Endometrial microvascular endothelial cells (primary cell): ENCODE results near the gene ERCC6. TPM values are rescaled to one million over a fixed set of nuclear protein-coding genes. Genes with fewer than 3 reads are reported as not detected.

Source experiments
- in situ Hi-C: cut with HindIII; loops from 2 replicates; pipeline ENCODE4 v1.10.0; 2017; ENCODE audit warnings: low sequenced_read_pairs, low pct_unique_long_range_greater_than_20kb; ENCODE audit errors: inconsistent ontology term
- total RNA-seq: library from RNA; depleted of rRNA; stranded (reverse); fragments of >200 nt; gene quantifications from one replicate; pipeline ENCODE4 v1.2.3, GENCODE V29; 2015; ENCODE audit errors: inconsistent ontology term

The ERCC6 gene
- total RNA-seq, 1 donor from 2014 or later: 11.2 TPM

DNA sequence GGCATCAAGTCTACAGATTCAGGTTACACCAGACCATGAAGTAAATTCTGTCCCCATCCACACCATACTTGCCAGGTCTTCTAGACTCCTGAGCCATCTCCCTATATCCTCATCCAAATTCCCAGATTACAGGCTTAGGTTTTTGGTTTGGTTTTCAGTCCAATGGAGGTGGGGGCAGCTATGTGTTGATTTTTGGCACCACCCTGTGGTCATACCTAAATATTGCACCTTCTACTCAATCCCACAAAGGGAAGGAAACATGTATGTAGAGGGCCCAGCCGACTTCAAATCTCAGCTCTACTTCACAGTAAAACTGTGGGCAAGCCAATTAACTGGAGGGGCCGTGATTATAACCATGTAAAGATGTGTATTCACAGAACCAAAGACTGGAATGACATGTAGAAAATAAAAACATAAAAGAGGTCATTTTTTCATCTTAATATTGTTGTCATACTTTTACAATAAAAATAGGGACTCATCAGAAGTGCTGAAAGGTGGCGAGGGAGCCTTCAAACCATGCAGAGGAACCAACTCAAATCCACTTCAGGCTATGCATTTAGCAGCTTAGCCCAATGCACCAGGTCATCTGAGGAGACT, 19.8 kb downstream of the ERCC6 start:
- in situ Hi-C loops: no loop called here

DNA sequence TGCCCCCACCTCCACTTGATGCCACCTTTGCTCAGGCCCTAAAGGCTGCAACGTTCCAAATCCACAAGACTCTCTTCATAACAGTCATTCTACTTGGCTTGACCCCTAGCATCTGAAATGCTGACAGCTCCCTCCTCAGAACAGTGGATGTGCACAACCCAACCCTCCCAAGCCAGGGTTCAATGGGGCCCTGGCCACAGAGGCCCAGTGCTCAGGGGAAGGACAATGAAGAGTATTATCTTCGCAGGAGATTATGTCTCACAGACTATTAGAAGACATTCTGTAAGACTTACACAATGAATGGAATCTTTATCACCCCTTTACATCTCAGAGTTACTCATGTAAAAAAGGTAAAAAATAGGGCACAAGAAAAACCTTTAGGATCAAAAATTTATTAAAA, 20.4 kb downstream of the ERCC6 start:
- in situ Hi-C loops: no loop called here

DNA sequence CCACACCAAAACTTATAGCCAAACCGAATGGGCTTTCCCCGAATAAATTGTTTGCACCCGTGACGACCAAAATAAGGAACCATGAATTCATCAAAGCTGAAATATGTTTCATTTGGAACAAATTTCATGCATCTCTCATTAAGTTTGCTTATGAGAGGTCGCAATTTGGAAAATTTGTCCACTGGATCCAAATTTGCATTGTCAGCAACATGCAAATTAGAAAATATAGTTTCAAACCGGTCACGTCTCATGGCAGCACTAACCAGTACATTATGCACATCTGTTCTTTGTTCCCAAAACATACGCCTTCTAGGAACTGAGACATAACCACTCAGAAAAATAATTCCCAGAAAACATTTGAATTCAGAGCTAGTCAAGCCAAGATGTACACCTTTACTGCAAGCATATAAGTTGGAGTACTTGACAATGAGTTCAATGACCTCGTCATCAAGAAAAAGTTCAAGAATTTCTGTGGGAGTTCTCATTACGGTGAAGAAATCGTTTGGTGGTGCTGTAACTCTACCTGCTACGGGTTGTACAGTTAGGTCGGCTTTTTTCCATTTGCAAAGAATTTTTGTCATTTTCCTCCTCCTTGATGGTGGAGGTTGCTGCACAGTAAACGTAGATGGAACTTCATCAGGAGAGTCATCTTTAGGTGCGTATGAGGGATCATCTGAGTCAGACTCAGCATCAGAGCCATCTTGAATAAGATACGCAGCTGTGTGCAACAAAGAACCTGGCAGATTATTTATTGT, 22.5 kb downstream of the ERCC6 start:
- in situ Hi-C loops: no loop called here

DNA sequence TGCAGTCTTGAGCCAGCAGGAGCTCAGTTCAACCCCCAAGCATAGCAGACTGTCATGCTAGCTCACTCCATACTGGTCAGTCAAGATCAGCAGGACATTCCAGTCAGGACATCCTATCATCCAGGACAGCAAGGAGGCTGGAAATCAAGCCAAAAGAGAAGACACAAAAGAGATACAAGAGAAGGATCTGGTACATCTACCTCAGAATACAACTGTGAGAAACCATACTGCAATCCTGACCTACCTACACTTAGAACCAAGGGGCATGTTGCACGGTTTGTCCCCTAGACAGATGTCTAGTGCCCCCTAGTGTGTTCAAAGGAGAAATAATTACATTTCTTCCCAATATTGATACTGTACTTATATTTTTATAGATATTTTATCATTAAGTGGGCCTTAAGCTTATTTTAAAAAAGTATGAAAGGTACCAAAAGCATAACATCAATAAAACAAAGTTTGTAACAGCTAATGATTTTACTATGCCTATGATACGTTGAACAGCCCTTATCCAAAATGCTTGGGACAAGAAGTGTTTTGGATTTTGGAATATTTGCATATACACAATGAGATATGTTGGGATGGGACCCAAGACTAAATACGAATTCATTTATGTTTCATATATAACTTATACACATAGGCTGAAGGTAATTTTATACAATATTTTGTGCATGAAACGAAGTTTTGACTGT, 26.7 kb downstream of the ERCC6 start:
- in situ Hi-C loops: no loop called here

DNA sequence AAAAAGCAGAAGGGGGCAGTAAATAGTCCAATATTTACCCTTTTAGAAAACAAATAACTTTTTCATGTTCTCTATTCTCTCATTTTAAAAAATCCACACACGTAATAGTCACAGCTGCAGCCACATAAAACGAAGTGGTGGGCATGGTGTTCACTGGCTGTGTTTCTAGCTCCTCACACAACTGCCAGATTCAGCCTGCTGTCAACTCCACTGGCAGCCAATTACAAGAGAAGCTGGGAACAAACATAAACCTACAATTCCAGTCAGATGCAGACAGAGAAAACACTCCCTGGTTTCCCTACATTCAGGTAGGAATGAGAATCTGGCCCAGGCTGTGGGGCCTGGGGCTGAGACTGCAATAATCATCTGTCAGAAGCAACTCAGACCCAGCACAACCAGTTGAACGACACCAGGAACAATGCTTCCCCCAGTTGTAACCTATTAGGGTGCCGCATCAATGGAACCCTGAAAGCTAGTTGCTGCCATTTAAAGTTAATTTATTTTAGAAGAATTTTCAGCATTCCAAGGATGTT, 29.1 kb downstream of the ERCC6 start:
- in situ Hi-C loops: no loop called here

DNA sequence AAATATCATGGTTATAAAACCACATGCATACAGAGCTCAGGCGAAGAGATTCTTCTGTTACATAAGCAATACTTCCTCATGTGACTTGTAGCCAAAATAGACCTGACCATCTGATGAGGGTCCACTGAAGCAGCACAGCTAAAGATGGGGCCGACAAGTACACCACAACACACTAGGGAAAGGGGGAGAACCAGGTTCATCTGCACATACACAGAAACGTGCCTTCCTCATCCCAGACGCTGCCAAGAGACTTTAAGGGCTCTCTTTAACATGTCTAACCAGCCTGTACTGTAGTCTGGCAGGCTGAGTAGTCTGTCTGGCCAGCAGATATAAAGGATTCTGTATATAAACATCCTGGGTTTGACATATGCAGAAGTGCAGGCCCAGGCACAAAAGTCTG, 30.3 kb downstream of the ERCC6 start:
- in situ Hi-C loops: no loop called here

DNA sequence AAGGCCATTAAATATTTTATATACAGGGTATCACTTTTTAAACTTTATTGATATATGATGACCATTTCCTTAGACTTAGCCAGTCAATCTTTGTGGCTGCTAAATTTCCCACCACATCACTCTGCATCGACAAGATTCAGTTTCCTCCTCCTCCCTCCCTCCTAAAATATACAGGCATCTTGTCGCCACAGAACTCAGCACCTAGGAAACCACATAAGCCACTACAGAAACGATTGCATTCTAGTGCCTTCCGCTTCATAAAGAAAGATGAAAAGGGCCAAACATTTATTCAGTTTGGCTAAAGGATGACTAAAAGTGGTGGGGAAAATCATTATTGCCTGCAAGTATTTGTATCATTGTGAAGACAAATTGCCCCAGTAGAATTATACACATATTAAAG, 30.7 kb downstream of the ERCC6 start:
- in situ Hi-C loops: no loop called here

DNA sequence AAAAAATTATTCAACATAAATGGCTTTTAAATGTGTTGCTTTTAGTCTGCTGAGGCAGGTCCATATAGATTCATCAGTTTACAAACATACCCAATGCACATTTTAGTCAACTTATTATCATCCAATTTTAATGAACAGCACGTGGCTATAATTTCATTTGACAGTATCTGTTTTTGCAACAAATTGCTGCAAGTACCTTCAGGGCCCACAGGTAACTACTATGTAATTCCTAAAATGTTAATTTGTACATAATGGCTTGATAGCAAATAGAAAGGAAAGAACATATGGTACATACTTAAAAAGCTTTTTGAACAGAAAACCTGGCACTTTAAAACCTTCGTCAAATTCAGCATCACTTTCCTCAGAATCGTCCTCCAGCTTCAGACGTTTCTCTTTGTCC, 33.3 kb downstream of the ERCC6 start:
- in situ Hi-C loops: no loop called here

DNA sequence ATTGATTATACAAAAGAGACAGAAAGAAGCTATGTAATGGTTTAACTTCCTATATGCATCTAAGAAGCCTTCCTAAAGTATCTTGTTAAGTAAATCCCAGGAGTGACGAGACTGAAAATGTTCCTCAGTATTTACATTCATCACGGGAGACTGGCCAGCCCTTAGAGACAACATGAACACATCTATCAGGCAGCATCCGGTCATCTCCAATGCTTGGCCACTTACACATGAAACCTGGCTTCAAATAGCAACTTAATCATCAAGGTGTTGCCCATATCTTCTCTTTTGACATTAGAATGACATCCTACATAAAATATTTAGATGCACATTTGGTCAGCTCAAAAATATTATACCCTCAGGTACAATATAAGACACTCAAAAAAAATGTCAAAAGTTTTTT, 33.8 kb downstream of the ERCC6 start:
- in situ Hi-C loops: no loop called here

DNA sequence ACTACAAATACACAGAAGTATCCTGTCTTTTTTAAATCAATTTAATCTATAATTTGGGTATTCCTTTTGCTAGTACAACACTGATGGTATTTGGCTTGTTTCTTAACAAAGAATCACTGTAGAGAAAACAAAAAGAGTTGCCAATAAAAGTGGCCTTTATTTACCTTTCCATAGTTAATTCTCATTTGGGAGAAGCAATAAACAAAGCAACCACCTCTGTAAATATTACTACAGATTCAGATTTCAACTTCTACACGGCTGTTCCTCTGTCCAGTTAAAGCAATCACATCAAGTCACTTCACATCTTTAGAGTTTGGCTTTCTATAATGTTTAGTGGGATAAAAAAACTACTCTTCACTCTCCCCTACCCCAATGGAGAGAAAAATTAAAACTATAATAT, 34.4 kb downstream of the ERCC6 start:
- in situ Hi-C loops: no loop called here

DNA sequence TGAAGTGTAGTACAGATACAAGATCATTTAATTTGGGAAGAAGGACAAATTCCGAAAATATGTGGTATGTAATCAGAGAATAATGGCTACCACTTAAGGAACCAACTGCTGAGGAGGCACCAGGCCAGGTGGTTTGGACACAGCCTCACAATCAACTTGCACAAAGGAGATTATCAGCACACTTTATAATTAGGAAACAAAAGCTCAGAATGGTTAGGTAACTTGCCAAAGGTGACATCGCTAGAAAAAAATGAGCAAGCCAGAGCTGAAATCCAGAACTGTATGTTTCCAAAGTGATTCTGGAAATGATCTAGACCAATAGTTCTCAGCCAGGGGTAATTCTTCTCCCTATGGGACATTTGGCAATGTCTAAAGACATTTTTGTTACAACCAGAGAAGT, 36.6 kb downstream of the ERCC6 start:
- in situ Hi-C loops: no loop called here

DNA sequence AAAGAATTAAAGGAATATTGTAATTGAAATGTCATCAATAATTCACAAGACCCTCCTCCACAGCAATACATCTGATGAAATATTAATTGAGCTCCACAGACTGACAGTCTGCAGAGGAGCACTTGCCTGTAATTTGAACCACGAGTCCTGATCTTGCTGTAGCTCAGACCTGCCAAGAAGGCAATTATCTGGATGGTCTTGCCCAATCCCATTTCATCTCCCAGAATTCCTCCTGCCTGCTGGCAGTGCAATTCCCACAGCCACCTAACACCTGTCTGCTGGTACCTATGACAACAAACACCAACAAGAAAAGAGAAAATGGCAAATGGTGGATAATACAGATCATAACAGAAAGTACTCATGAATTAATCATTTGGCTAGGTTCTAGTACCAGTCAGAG, 38.5 kb downstream of the ERCC6 start:
- in situ Hi-C loops: no loop called here

DNA sequence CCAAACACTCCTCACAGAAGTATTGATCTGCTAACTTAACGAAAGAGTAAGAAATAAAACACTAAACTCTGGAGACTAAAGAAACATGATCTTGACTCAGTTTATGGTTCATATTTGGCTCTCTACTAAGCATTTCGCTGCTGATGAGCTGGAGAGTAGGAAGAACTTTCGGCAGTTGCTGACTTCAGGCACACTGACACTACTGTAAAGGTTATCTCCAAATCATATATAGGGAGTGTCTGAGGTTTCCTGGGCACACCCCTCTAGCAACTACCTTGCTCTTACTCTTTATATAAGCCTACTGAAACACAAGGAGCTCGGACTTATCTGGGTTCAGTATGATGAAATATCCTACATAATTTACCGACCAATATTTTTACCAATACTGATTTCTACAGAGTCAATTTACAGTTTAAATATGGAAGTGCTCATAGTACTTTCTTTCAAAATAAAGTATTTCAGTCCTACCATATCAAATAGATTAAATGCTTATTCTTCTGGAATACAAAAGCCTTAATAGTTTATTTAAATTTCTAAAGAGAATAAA, 39.5 kb downstream of the ERCC6 start:
- in situ Hi-C loops: no loop called here

DNA sequence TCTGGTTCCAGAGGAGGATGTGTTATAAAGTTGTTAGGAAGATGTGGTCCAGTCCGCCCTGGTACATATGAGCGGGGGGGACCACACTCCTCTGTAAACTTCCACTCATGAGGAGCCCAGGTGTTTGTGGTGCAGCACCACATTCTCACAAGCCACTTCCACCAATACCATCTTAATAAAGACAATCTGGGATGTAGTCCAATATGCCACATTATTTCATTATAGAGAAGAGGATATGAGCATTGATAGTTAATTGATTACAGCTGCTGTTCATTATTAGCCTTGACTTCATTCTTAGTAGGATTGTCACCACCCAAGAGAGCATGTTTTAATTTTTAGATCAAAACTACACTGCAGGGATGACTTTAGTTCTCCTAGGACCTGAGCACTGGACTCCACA, 40.5 kb downstream of the ERCC6 start:
- in situ Hi-C loops: no loop called here

DNA sequence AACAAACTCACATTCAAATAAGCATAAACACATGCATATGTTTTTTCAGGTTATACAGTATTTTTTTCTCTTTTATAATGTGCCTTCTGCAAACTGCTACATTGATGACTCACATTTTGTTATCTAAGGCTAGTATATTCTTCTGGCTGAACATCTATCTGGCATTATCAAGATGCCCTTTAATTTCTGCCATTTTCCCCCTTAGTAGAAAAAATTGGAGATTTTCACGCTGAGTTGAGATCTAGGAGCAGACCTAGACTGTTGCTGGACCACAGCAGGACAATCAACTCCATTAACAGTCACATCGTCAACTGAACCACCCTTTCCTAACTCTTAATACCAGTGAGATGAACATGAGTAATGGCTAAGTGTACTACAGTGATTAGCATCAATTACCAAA, 41.6 kb downstream of the ERCC6 start:
- in situ Hi-C loops: no loop called here

DNA sequence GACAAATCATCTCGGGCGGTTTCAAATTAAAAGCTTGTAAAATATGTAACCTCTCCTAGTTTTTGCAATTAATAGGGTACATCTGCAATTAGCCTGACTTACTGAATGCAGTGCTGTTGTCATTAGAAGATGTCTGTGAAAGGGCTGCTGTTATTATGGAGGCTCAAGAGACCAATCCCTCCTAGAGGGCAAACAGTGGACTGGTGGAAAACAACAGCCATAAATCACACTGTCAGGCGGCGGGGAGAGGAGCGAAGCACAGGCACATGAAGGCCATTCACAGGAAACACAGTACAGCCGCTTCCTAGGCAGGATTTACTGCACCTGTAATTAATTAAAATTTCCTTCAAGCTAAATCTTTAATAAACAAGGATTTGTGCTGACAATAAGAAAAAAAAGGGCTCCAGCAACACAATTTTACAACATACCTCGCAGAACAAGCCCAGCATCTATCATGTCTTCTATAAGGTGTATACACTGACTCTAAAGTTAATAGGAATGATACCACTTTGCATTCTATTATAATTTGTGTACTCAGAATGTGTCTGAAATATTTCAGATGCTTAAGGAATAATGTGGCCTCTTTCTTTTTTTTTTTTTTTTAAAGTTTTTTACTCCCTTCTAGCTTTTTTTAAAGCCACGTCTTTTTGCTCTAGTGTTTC, 50.7 kb downstream of the ERCC6 start:
- in situ Hi-C loops: no loop called here

DNA sequence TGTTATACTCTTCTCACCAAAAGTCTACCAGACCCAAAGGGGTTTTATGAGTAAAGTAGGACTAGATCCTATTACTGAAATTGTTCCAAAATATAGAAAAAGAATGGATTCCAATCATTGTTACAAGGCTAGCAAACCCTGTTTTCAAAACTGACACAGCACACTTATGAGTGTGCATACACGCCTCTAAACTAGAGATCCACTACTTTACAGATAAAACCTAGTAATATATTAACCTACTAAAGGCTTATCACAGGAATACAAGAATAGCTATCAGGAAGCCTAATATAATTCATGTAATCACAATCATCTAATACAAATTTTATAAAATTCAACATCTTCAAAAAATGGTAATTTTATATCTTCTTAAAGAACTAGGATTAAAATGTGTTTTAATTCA, 52.2 kb downstream of the ERCC6 start:
- in situ Hi-C loops: no loop called here

DNA sequence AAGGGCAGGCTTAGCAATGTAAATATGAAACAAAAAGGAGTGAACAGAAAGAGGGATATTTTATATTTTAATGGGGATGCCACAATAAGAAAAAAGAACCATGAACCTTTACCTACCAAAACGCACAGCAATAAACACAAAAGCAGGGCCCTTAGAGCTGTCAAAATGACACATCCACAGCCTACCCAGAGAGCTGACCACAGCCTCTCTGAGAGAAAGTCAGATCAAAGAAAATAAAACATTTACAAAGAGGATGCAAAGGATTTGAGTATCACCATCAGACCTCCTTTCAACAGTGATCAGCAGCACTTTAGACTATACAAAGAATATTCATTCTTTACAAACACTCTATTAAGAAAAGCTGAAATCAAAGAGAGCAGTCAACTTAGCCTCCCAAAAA, 52.9 kb downstream of the ERCC6 start:
- in situ Hi-C loops: no loop called here

DNA sequence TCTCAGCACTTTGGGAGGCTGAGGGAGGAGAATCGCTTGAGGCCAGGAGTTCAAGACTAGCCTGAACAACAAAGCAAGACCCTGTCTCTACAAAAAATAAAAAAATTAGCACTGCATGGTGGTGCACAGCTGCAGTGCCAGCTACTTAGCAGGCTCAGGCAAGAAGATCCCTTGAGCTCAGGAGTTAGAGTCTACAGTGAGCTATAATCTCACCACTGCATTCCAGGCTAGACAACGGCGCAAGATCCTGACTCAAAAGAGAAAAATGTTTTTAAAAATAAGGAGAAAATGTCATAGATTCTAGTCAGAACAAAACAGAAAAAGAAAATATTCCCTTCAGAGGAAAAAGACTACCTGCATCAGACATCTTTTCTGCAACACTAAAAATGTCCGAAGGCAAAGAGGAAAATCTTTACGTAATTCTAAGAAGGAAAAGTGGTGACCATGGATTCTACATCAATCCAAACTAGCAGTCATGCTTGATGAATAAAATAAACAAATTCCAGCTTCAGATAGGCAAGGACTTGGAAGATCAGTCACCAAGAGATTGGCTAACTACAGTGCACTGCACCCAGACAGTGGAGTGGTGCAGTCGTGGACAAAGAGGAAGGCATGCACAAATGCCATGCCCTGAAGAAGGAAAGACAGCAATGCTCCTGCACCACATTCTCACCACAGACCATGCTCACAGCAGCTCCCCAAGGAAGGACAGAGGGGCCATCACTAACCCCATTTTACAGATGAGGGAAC, 54.3 kb downstream of the ERCC6 start:
- in situ Hi-C loops: no loop called here
